RKO (cell line): ENCODE data around the gene UNK.
A peak's percentile ranks its signal among the peaks of the same experiment; 100 is the strongest.
"Not testable (repeated sequence)": the region's sequence is repeated elsewhere in the genome, so short reads cannot be mapped to it uniquely, and the experiment has no call there.

ENCODE experiments used
- DNase-seq: peaks from one replicate; pipeline ENCODE4 v3.0.0-alpha.2; 2016; ENCODE audit warnings: low spot score

The UNK gene

GRCh38 chr17:75806822-75807500 is 22.4 kb downstream of the UNK start:
- no peak for DNase-seq

GRCh38 chr17:75807861-75808260 is 23.3 kb downstream of the UNK start:
- no peak for DNase-seq

GRCh38 chr17:75808549-75808904 is 23.9 kb downstream of the UNK start:
- DNase-seq: no peak

GRCh38 chr17:75808905-75809621 is 24.5 kb downstream of the UNK start:
- no peak for DNase-seq

DNA sequence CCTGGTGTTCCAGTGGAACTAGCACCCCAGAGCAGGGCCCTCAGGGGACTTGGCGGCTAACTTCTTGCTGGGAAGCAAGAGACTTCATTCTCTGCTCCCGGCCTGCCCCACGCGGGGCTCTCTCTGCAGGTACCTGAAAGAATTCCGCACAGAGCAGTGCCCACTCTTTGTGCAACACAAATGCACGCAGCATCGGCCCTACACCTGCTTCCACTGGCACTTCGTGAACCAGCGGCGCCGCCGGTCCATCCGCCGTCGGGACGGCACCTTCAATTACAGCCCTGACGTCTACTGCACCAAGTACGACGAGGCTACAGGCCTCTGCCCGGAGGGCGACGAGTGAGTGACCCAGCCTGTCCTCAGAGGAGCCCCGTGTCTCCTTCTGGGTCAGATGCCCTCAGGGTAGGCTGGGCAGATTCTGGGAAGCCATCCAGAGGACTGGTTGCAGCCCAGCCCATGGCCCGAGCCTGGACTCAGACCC is 25.1 kb downstream of the UNK start:
- no peak for DNase-seq

GRCh38 chr17:75810216-75810615 is 25.6 kb downstream of the UNK start:
- no peak for DNase-seq

GRCh38 chr17:75810756-75811155 is 26.1 kb downstream of the UNK start:
- DNase-seq: not testable (repeated sequence)

GRCh38 chr17:75811174-75811573 is 26.6 kb downstream of the UNK start:
- no peak for DNase-seq

- no peak for DNase-seq
These were observed 27.7 kb downstream of the UNK start for GRCh38 chr17:75812096-75813013.

DNA sequence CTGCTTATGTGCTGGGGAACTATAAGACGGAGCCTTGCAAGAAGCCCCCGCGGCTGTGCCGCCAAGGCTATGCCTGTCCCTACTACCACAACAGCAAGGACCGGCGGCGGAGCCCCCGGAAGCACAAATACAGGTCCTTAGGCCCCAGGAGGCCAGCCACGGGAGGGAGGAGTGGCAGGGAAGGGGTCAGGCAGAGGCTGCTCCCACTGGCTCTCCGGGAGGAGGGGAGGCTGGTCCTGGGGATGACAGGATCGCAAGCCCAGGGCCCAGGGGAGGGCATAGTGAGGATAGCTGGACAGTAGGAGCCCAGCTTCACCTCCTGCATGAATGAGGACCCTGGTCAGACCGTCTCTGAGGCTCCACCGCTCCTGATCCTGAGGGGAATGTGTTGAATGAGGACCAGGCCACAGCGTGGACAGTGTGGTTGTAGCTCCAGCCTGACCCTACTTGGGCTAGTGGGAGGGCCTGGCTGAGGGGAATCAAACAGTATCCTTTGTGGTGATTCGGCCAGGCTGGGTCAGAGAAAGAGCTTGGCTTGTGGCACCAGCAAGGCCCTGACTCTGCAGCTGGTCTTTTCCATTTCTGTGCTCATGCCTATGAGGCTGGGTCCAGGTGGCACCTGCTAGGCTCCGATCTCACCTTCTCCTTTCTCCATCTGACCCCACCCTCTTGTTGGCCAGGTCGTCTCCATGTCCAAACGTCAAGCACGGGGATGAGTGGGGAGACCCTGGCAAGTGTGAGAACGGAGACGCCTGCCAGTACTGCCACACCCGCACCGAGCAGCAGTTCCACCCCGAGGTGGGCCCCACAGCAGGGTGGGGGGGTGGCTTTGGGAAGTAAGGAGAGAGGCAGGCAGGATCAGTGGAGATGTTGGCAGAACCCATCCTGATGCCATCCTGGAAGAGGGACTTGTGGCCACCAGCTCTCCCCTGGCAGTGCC is 28.7 kb downstream of the UNK start:
- DNase-seq: no peak

- no peak for DNase-seq
These were observed 29.4 kb downstream of the UNK start for GRCh38 chr17:75814021-75814395.

- peak; percentile 44 for DNase-seq
These were observed 30.3 kb downstream of the UNK start for GRCh38 chr17:75814900-75815373.

- no peak for DNase-seq
These were observed 30.8 kb downstream of the UNK start for GRCh38 chr17:75815399-75815798.

DNA sequence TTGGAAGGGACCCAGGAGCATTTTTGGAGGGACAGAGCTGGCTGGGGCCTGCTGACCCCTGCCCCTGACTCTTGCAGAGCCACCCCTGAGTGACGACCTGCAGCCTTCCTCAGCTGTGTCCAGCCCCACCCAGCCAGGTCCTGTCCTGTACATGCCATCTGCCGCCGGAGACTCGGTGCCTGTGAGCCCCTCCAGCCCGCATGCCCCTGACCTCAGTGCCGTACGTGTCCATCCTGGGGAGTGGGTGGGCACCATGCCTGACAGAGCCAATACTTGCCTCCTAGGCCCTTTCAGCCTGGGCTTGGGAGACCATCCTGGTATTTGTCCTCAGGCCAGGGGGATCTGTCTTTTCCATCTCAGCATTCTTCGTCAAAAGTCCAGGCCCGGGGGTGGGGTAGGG is 32.1 kb downstream of the UNK start:
- no peak for DNase-seq

GRCh38 chr17:75817571-75817970 is 33.0 kb downstream of the UNK start:
- DNase-seq: no peak

DNA sequence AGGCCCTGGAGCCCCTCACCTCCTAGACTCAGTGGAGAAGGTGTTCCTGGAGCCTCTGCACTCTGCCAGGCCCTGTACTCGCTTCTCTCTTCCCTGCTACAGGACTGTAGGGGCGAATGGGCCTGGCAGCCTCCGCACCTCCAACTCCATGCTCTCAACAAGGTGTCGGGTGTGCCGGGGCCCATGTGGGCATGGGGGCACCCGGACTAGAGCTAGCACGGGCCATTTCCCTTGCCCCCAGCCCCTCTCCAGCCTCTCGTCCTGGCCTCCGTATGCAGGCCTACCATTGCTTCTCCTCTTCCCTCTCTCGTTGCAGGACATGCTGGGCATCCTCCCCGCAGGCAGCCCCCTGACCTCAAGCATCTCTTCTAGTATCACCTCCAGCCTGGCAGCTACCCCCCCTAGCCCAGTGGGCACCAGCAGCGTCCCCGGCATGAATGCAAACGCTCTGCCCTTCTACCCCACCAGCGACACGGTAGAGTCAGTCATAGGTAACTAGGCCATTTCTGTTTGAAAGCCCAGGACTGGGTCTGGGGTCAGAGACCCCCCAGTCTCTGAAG is 33.8 kb downstream of the UNK start:
- DNase-seq: no peak

GRCh38 chr17:75819116-75819515 is 34.5 kb downstream of the UNK start:
- DNase-seq: no peak

- DNase-seq: no peak
These were observed 35.1 kb downstream of the UNK start for GRCh38 chr17:75819678-75820077.

DNA sequence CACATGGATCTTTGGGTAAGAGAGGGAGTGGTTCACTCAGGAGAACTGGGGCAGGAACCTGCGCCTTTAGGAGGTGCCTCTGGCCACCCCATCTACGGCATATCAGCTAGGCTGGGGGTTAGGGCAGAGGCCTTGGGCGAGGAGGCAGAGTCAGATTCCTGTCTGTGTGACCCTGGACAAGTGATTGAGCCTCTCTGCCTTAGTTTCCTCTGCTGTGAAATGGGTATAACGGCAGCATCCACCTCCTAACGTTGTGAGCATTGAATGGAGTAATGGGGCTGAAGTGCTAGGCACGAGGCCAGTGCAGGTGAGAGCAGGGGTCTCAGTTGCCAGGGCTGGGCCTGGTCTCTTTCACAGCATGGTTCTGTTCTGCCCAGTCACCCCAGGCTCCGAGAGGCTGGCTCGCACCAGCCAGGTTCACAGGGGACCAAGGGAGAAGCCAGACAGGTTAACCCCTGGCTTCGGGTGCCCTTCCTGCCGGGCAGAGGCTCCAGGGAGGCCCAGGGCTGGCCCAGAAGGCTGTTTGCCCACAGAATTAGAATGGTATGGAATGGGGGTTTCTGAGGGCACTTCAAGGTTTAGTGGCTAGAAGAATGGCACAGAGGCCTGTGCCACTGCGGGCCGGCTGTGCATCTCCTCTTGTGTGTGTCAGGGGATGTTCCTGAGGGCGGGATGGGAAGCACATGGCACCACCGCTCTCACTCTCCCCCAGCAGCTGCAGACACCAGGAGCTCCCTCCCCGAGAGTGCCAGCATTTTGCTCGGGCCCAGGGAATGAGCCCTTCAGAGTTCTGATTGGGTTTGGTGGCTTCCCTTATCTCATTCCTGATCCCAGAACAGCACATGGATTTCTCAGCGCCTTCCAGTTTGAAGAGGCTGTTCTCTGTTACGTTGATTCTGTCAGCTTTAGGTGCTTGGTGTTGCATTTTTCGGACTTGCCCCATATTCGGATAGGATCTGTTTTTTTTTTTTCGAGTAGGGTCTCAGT is 35.8 kb downstream of the UNK start:
- no peak for DNase-seq

DNA sequence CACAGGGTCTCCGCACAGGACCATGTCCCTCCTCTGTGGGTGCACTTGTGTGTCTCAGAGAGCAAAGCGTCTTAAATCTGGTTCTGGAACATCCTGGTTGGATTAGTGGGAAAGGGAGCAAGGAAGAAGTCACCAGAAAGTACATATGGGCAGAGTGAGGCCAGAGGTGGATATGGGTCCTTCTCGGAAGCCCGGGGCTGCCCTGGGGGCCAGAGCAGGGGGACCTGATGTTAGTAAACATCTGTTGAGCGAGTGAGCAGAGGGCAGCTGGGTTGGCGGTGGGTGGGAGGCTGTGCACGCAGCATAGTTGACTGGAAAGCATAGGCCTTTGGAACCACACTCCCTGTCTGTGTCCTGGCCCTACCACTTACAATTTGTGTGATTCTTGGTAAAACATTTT is 36.9 kb downstream of the UNK start:
- no peak for DNase-seq
